Calu3 (cell line): ENCODE data around the gene SPARCL1. TPM values are rescaled to one million over a fixed set of nuclear protein-coding genes. Genes with fewer than 3 reads are reported as not detected.

Experiments
- BruUV-seq: library from RNA; stranded (reverse); fragments of 400-500 nt; replicated peaks from 2 replicates; lab custom pipeline; 2021; lab: Mats Ljungman, UMichigan
- CTCF ChIA-PET: fragments of 300-600 bp; sonication (Branson Sonifier 250); formaldehyde crosslinking; loops from one replicate; lab custom pipeline; 2022; ENCODE audit warnings: antibody characterized with exemption; lab: Charles Lee
- DNase-seq: peaks from one replicate; pipeline ENCODE4 v3.0.0; 2022
- H3K27ac Mint-ChIP-seq: one replicate; pipeline ENCODE4 v1.8.0; 2022; ENCODE audit warnings: mixed read lengths; ENCODE audit not compliant: unreplicated experiment
- H3K27me3 Mint-ChIP-seq: one replicate; pipeline ENCODE4 v1.8.0; 2022; ENCODE audit warnings: mixed read lengths; ENCODE audit not compliant: unreplicated experiment
- H3K36me3 Mint-ChIP-seq: one replicate; pipeline ENCODE4 v1.8.0; 2022; ENCODE audit warnings: mild to moderate bottlenecking, moderate library complexity, mixed read lengths; ENCODE audit not compliant: insufficient read depth, unreplicated experiment
- H3K4me1 Mint-ChIP-seq: one replicate; pipeline ENCODE4 v1.8.0; 2022; ENCODE audit warnings: mild to moderate bottlenecking, low read depth, mixed read lengths; ENCODE audit not compliant: unreplicated experiment
- H3K4me3 Mint-ChIP-seq: one replicate; pipeline ENCODE4 v1.8.0; 2022; ENCODE audit warnings: mild to moderate bottlenecking, low read depth, moderate library complexity, mixed read lengths; ENCODE audit not compliant: unreplicated experiment
- H3K9me3 Mint-ChIP-seq: one replicate; pipeline ENCODE4 v1.8.0; 2022; ENCODE audit warnings: low read depth, mixed read lengths; ENCODE audit not compliant: unreplicated experiment
- CTCF ChIP-seq: fragments of 200-600 bp; IDR thresholded peaks from one replicate; pipeline ENCODE4 v1.8.0; 2022; ENCODE audit warnings: antibody characterized with exemption; ENCODE audit not compliant: unreplicated experiment
- intact Hi-C: fragments of 100-400 bp; cut with micrococcal nuclease; formaldehyde crosslinking; loops from one replicate; pipeline ENCODE4 v1.10.0; 2022; ENCODE audit not compliant: unreplicated experiment
- total RNA-seq: library from RNA; stranded (reverse); gene quantifications from 2 replicates; pipeline ENCODE4 v1.2.3, GENCODE V29; 2022

The SPARCL1 gene
- total RNA-seq, 1 experiment from 2014 or later: not detected

DNA sequence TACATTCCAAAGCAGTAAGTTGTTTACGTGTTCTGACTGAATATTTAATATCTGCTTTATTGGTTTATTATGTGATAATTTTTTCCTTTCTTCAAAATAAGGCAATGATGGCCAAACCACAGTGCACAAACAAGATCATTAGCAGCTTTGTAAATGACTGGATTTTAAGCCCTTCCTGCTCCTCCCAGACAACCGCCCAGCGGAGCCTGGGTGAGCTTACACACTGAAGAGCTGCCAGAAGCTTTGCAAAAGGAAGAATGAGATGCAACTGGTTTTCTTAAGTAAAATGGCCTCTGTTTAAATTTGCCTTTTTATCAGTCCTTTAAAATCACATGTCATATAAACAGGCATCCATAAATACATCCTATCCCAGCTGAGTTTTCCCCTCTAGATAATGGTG lies 52.2 kb downstream of the SPARCL1 start:
- no peak for DNase-seq
- intact Hi-C loops: no loop called here
- CTCF ChIA-PET: no interaction called here
- no peaks in the 10 kb centered on the region for H3K4me1 Mint-ChIP-seq
- no peaks in the 10 kb centered on the region for H3K27me3 Mint-ChIP-seq
- no peak for TF ChIP-seq CTCF
- no peak overlapping the region for H3K27ac Mint-ChIP-seq
- H3K4me3 Mint-ChIP-seq: no peak overlapping the region
- H3K36me3 Mint-ChIP-seq: no peaks in the 10 kb centered on the region
- BruUV-seq: no TSS peak
- H3K9me3 Mint-ChIP-seq: no peaks in the 10 kb centered on the region

DNA sequence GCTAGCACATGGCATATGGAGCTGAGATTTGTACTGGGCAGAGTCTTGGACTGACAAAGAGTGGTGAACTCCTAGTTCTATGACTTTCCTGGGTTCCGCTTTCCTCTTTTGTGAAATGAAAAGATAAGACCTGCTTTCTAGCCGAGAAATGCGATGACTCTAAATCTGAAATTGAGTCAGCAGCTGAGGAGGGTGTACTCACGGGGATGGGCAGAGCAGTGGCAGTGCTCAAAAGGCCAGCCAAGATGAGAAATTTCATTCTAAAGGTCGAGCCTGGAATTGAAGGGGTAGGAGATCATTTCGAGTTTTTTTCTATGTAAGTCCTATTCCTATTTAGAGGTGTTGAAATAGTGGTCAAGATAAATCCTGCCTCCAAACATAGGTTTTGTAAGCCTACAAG lies 59.8 kb downstream of the SPARCL1 start:
- Mint-ChIP-seq H3K27me3 (no peaks in the 10 kb centered on the region), H3K36me3 (no peaks in the 10 kb centered on the region), H3K4me3 (no peak overlapping the region), H3K9me3 (no peaks in the 10 kb centered on the region), H3K27ac (no peak overlapping the region), H3K4me1 (no peaks in the 10 kb centered on the region)
- no peak for TF ChIP-seq CTCF
- CTCF ChIA-PET: no interaction called here
- intact Hi-C loops: loop anchor here (10.0 kb wide), 1 partner anchor 315 kb away; no protein-coding TSS in a partner anchor
- BruUV-seq: no TSS peak
- no peak for DNase-seq

GRCh38 chr4:87465739-87466366 lies 63.3 kb downstream of the SPARCL1 start:
- intact Hi-C loops: loop anchor here (1.0 to 10.0 kb wide), 3 partner anchors 91 to 311 kb away; no protein-coding TSS in a partner anchor
- CTCF ChIA-PET: no interaction called here
- no peaks in the 10 kb centered on the region for H3K4me1 Mint-ChIP-seq
- H3K27ac Mint-ChIP-seq: no peak overlapping the region
- BruUV-seq: no TSS peak
- no peaks in the 10 kb centered on the region for H3K9me3 Mint-ChIP-seq
- H3K36me3 Mint-ChIP-seq: no peaks in the 10 kb centered on the region
- no peak for TF ChIP-seq CTCF
- no peaks in the 10 kb centered on the region for H3K27me3 Mint-ChIP-seq
- H3K4me3 Mint-ChIP-seq: no peak overlapping the region
- peak; percentile 7 for DNase-seq

GRCh38 chr4:87462102-87462501 lies 67.1 kb downstream of the SPARCL1 start:
- Mint-ChIP-seq H3K27me3 (no peaks in the 10 kb centered on the region), H3K4me1 (no peaks in the 10 kb centered on the region), H3K9me3 (no peaks in the 10 kb centered on the region), H3K4me3 (no peak overlapping the region), H3K27ac (no peak overlapping the region), H3K36me3 (peaks cover 7% of the 10 kb centered on the region)
- no TSS peak for BruUV-seq
- CTCF ChIA-PET: no interaction called here
- TF ChIP-seq CTCF: no peak
- no peak for DNase-seq
- intact Hi-C loops: loop anchor here (10.0 kb wide), 1 partner anchor 307 kb away; no protein-coding TSS in a partner anchor
